HG03139 (cell line): ENCODE measurements around the gene SNX25.
"Not testable (repeated sequence)": the region's sequence is repeated elsewhere in the genome, so short reads cannot be mapped to it uniquely, and the experiment has no call there.

Source experiments
- ATAC-seq: cut with Tn5 transposase; IDR thresholded peaks from one replicate; pipeline ENCODE4 v1.9.1; 2021; ENCODE audit not compliant: unreplicated experiment

SNX25 gene

GRCh38 chr4:185229021-185229818, 19.8 kb downstream of the SNX25 start:
- no peak for ATAC-seq

GRCh38 chr4:185232370-185232769, 23.0 kb downstream of the SNX25 start:
- no peak for ATAC-seq

GRCh38 chr4:185235119-185235842, 25.9 kb downstream of the SNX25 start:
- no peak for ATAC-seq

- no peak for ATAC-seq
Measured at GRCh38 chr4:185235843-185236503, 26.6 kb downstream of the SNX25 start.

GRCh38 chr4:185237175-185237574, 27.8 kb downstream of the SNX25 start:
- no peak for ATAC-seq

- ATAC-seq = no peak
Measured at GRCh38 chr4:185238215-185238681, 28.9 kb downstream of the SNX25 start.

- ATAC-seq = no peak
Measured at GRCh38 chr4:185238750-185239149, 29.4 kb downstream of the SNX25 start.

- not testable (repeated sequence) for ATAC-seq
Measured at GRCh38 chr4:185240486-185240885, 31.1 kb downstream of the SNX25 start.

- ATAC-seq = no peak
Measured at GRCh38 chr4:185242749-185243533, 33.5 kb downstream of the SNX25 start.

GRCh38 chr4:185243879-185244278, 34.5 kb downstream of the SNX25 start:
- no peak for ATAC-seq

- no peak for ATAC-seq
Measured at GRCh38 chr4:185244763-185245162, 35.4 kb downstream of the SNX25 start.

GRCh38 chr4:185246453-185246852, 37.1 kb downstream of the SNX25 start:
- no peak for ATAC-seq

GRCh38 chr4:185247151-185247550, 37.8 kb downstream of the SNX25 start:
- no peak for ATAC-seq

- ATAC-seq = no peak
Measured at GRCh38 chr4:185248393-185249039, 39.1 kb downstream of the SNX25 start.

GRCh38 chr4:185249105-185249504, 39.7 kb downstream of the SNX25 start:
- no peak for ATAC-seq

GRCh38 chr4:185254434-185254833, 45.0 kb downstream of the SNX25 start:
- ATAC-seq = no peak

- ATAC-seq = no peak
Measured at GRCh38 chr4:185255868-185256267, 46.5 kb downstream of the SNX25 start.

- no peak for ATAC-seq
Measured at GRCh38 chr4:185256446-185256845, 47.0 kb downstream of the SNX25 start.

GRCh38 chr4:185257086-185257485, 47.7 kb downstream of the SNX25 start:
- ATAC-seq = no peak

- no peak for ATAC-seq
Measured at GRCh38 chr4:185257694-185258093, 48.3 kb downstream of the SNX25 start.
